Right atrium auricular region (tissue), 2 donors: ENCODE measurements around the gene ZNF512B. TPM values are rescaled to one million over a fixed set of nuclear protein-coding genes. Genes with fewer than 3 reads are reported as not detected.
"Not testable (repeated sequence)": the region's sequence is repeated elsewhere in the genome, so short reads cannot be mapped to it uniquely, and the experiment has no call there.

Experiments used
- DNase-seq: peaks from one replicate; pipeline ENCODE4 v3.0.0-alpha.2; 2019; ENCODE audit warnings: low spot score
- H3K27ac ChIP-seq, 2 donors: fragments of 200-600 bp; sonication (generic); 1 replicate in 1 of 2; 2 replicates in 1 of 2; pipeline ENCODE4 v1.5.1; 2016 to 2019
- H3K27me3 ChIP-seq, 2 donors: fragments of 200-600 bp; sonication (generic); one replicate each; pipeline versions ENCODE4 v1.5.1 to v1.6.0; 2017 to 2019
- H3K36me3 ChIP-seq: fragments of 200-600 bp; sonication (generic); one replicate; pipeline ENCODE4 v1.5.1; 2016
- H3K4me1 ChIP-seq, 2 donors: fragments of 200-600 bp; sonication (generic); one replicate each; pipeline versions ENCODE4 v1.5.1 to v1.6.0; 2017 to 2019
- H3K4me3 ChIP-seq, 2 donors: fragments of 200-600 bp; sonication (generic); 1 replicate in 1 of 2; 2 replicates in 1 of 2; pipeline ENCODE4 v1.5.1; 2017 to 2019; ENCODE audit warnings: mild to moderate bottlenecking in 1 of 2, moderate library complexity in 1 of 2
- H3K9me3 ChIP-seq, 2 donors: fragments of 200-600 bp; sonication (generic); one replicate each; pipeline ENCODE4 v1.5.1; 2019
- CTCF ChIP-seq, 2 donors: fragments of 200-600 bp; sonication (generic); IDR thresholded peaks; one replicate each; pipeline ENCODE4 v1.5.1; 2019; ENCODE audit warnings: antibody characterized with exemption in 2 of 2
- total RNA-seq, 2 donors: library from RNA; depleted of rRNA; stranded (reverse); fragments of >200 nt; gene quantifications; one replicate each; pipeline ENCODE4 v1.1.0, GENCODE V29; 2016

The ZNF512B gene
- total RNA-seq = 1 to 10 TPM; 7.0 to 8.3 TPM

GRCh38 chr20:63969838-63970713 lies at the start of gene ZNF512B:
Gene ZNF512B, minus strand, starts transcription at chr20:63969930. Its CDS starts 1,980 bp downstream, at chr20:63967950.
- Histone ChIP-seq H3K4me1 (peaks cover 0 to 25% of the 10 kb centered on the region in 2 donors), H3K4me3 (peak within 1 kb of the TSS; percentile 48 to 66), H3K27me3 (no peaks in the 10 kb centered on the region), H3K27ac (peak within 1 kb of the TSS; percentile 62 to 70), H3K9me3 (no peaks in the 10 kb centered on the region), H3K36me3 (peaks cover 7% of the 10 kb centered on the region)
- TF ChIP-seq CTCF (IDR thresholded peaks at IDR 0.05) = no peak
- no peak for DNase-seq

- Histone ChIP-seq H3K9me3 (no peaks in the 10 kb centered on the region), H3K27ac (no peak overlapping the region), H3K36me3 (peaks cover 71% of the 10 kb centered on the region), H3K27me3 (no peaks in the 10 kb centered on the region), H3K4me1 (no peaks in the 10 kb centered on the region), H3K4me3 (no peak overlapping the region)
- no peak for DNase-seq
- TF ChIP-seq CTCF (IDR thresholded peaks at IDR 0.05) = no peak
Observed at GRCh38 chr20:64015635-64016034, 45.9 kb upstream of the ZNF512B start.

GRCh38 chr20:64012385-64013154 lies 42.8 kb upstream of the ZNF512B start:
- not testable (repeated sequence) for H3K27me3 ChIP-seq, DNase-seq, H3K4me1 ChIP-seq, H3K4me3 ChIP-seq, H3K27ac ChIP-seq, H3K9me3 ChIP-seq
- H3K36me3 ChIP-seq = peaks cover 70% of the 10 kb centered on the region

GRCh38 chr20:64011366-64011779 lies 41.6 kb upstream of the ZNF512B start:
- Histone ChIP-seq H3K4me3 (no peak overlapping the region), H3K27ac (no peak overlapping the region), H3K4me1 (no peaks in the 10 kb centered on the region), H3K9me3 (no peaks in the 10 kb centered on the region), H3K27me3 (no peaks in the 10 kb centered on the region), H3K36me3 (peaks cover 65% of the 10 kb centered on the region)
- DNase-seq = no peak
- no peak for TF ChIP-seq CTCF (IDR thresholded peaks at IDR 0.05)

- Histone ChIP-seq H3K4me3 (no peak overlapping the region), H3K9me3 (no peaks in the 10 kb centered on the region), H3K27ac (no peak overlapping the region), H3K27me3 (no peaks in the 10 kb centered on the region), H3K4me1 (no peaks in the 10 kb centered on the region), H3K36me3 (peaks cover 65% of the 10 kb centered on the region)
- TF ChIP-seq CTCF (IDR thresholded peaks at IDR 0.05) = no peak
- no peak for DNase-seq
Observed at GRCh38 chr20:64010711-64011237, 41.0 kb upstream of the ZNF512B start.
